Measurements from ENCODE around the gene HACD2.
"Not testable (repeated sequence)": the region's sequence is repeated elsewhere in the genome, so short reads cannot be mapped to it uniquely, and the experiment has no call there.

The HACD2 gene

DNA sequence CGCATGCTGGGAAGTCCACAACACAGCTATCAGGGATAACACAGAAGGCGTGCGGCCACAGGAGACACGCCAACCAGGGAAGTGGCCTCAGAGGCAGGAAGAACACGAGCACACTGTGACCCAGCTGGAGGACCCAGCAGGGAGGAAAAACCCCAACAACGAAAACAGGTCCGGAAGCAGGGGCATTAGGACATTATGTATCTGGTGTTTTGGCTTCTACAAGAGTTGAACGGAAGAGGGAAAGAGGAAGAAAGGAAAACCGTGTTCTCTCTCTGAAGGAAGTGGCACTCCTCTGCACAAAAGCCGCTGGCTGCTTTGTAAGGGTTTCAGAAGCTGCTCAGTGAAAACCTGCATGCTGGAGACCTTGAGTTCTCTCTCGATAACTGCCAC is 61.8 kb downstream of the HACD2 start:
- no peak for DNase-seq

DNA sequence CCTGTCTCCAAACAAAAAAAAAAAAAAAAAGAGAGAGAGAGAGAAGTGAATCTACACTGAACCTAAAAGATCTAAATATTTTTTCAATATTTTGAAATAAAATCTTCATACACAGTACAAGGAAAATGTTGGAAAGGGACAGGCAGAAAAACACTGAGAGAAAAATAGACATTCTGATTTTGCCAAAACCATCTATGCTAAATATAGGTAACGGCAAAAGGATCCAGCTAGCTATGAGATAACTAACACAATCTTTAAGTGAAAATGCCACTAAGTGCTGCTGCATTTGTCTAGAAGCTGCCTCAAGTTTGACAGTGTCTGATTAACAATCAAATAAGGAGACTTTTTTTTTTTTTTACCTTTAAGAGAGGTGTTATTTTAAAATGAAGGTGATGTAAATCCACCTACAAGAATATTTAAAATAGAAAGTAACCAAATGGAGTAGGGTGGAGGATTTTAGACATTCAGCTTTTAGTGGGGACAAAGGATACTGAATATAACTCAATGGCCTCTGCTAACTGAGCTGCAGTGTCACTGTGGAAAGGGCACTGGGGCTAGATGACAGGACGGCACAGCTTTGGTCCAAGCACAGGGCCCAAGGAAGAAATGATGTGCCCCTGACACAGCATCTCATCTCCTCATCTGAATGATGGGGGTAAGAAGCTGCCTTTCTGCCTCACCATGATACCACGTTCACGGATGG is 62.4 kb downstream of the HACD2 start:
- DNase-seq, result no peak

DNA sequence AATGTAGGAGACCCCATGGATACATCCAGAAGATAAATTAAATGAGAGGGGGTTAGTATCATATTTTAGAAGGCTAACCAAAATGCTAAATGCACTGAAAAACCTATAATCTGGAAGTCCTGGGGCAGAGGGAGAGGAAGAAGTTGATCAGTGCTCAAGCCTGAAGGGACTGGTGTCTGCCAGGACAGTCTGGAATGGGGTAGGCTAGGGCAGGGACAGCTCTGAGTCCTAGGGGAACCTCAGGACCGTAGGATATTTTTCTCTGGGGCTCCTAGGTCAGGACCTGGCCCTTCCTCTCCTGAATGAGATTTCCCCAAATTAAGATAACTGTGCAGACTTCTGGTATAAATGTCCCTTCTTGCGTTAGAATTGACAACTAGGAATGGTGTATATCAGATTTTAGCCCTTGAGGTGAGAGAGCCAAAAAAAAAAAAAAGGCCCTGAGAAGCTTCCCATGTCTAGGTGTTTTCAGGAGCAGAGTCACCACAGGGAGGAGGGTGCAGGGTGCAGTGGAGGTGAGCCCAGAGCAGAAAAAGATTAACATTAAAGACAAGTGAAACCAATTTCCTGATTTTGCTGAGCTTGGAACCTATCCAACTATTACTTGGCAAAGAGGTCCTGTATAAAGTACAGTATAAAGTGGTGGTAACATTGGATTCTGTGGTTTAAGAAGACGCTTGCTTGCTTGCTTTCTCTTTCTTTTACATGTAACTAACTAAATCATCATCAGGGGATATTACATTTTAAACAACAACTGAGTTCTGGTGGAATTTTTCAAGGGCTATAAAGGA is 63.5 kb downstream of the HACD2 start:
- DNase-seq, result no peak

DNA sequence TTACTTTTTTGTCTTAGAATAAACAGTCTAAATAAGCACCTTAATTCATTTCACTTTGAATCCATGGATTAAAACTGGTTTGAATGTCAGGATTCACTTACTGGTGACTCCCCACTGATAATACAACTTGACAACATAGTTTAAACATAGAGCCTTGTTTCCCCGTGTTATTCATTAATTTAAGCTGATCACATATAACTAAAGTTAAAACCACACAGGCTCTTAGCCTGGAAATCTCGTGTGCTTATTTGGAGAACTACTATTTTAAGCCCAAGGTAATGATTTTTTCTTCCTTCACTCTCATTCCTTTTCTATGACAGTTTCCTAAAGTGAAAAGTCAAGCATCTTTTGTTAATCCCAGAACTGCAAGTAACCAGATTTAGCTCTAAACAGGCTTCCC is 64.2 kb downstream of the HACD2 start:
- no peak for DNase-seq

DNA sequence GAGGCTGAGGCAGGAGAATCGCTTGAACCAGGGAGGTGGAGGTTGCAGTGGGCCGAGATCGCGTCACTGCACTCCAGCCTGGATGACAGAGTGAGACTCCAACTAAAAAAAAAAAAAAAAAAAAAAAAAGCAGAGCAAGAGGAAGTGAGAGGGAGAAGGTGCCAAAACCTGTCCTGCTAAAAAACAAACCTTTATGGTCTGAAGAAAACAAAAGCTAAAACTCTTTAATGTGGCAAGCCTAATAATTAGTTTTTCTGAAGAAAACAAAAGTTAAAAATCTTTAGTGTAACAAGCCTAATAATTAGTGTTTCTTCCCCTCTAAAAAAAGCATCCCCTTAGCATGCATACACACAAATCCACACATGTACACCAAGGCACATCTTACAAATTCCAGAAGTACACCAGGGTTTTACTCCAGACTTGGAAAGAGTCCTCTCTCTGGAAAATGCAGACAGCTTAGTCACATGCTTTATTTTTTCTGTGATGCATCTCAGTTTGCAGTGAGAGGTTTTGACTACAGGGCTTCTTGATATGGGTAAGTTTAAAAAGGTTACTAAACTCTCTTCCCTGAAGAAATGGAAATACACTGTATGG is 65.9 kb downstream of the HACD2 start:
- no peak for DNase-seq

DNA sequence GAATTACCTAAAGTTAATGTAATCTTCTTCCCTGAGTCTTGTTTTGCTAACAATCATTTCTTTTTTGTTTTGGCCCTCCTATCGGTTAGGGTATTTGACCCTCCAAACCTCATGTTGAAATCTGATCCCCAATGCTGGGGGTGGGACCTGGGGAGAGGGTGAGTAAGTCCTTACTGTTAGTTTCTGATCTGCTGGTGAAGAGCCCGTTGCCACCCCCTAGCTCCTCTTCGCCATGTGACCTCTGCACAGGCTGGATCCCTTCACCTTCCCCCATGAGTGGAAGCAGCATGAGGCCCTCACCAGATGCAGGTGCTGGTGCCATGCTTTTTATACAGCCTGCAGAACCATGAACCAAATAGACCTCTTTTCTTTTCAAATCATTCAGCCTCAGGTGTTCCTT is 73.1 kb downstream of the HACD2 start:
- DNase-seq, result no peak

DNA sequence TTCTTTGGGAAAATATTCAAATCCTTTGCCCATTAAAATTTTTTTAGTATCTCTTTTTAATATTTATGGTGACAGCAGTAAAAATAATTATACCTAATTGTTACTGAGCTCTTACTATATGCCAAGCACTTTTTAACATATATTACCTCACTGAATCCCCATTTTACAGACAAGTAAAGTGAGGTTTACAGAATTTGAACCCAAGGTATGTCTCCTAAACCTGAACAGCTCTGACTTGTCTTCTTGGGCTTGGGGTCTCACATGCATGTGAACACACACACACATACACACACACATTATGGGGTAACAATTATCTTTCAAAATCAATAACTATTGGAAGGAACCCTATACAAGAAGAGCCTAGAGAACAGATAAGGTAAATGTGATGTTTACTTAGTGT is 73.8 kb downstream of the HACD2 start:
- no peak for DNase-seq

DNA sequence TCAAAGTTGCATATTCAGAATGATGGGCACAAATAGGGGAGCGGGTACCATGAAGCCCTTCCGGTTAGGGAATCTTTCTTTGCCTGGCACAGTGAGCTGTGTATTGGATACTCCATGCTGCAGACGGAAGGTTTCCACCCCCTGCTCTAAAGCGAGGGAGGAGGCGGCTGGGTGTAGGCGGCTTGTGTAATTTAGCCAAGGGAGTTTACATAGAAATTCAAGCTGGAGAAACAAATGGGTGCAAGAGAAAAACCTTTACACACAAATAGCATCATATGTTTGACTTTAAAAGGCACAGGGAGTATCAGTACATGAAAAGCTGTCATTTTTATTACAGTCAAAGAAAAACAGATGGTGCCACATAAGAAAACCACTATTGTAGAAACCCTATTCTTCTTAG is 76.7 kb downstream of the HACD2 start:
- no peak for DNase-seq

DNA sequence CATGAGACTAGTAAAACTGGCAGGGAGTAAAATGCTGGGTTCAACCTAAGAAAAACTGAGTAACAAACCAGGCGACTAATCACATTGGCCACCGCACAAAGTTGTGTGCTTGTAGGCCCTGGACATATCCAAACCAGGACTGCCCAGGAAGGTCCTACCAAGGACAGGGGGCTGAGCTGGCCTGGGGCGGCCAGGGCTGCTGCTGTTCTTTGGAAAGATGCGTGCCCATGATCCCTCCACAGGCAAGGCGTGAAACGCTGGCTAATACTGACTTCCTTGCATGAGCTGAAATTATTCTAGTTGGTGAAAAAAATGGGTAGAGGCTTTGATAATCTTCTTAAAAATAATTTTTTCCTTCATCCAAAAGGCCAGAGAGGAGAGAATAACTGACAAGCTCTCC is 79.0 kb downstream of the HACD2 start:
- DNase-seq, result no peak

DNA sequence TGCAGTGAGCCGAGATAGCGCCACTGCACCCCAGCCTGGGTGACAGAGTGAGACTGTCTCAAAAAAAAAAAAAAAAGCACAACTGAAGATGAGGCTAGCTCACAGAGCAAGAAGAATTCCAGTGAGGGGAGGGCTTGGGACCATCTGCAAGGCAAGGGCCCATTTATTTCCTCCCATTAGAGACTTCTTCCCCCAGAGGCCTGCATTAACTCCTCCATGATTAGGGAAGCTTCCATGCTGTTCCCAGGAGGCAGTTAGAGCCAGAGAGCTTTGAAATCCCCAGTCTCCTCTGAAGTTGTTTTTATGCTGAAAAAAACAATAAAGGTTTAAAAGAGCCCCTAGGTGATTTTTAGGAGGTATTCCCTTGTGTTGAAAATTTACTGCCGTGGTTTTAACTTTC is 81.7 kb downstream of the HACD2 start:
- no peak for DNase-seq

DNA sequence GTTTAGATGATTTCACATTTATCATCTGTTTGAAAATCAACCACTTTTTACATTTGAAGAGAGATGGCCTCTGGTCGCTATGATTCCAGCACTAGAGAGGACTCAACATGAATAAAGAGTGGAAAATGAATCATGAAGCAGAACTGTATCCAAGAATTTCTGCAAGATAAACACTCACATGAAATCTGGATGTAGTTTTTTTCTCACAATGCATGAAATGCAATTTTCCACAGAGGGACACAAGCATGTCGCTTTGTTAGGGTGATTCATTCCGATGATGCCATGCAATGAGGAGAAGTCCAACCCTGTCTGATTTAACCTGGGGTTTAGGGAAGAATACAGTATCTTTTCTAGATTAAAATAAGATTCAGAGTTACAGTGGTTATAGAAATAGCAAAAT is 85.5 kb downstream of the HACD2 start:
- DNase-seq, result no peak

DNA sequence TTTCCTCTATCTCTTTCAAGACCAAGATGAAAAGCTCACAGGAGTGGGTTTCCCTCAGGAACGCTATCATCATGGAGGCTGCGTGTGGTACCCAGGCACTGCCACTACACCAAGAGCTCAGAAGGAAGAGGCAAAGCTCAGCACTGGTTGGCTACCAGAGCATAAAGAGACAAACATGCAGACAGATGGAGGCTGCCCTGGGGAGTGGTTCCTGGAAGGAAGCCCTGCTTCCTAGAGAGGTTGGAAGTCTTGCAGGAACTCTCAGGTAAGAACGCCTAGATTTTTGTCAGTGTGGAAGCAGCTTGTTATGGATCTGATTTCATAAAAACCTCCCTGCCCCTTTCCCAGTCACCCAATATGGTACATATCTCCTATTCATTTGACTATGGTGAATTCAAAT is 86.1 kb downstream of the HACD2 start:
- no peak for DNase-seq

DNA sequence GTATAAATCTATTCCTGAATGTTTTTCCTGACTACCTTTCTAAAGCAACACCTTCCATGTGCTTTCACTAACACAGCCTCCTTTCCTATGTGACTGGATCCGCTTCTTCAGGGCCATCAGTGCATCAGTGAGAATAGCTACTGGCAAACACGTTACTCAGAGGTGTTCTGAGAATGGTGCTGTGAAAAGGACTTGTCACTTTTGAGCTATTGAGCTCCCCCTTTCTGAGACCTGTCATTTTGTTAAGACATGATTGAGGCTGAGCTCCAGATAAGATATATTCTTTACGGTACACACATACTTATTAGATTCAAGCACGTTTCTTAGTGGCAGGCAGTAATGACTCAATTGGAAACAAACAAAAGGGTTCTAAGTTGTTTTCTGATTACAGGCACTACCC is 90.9 kb downstream of the HACD2 start:
- DNase-seq, result no peak

DNA sequence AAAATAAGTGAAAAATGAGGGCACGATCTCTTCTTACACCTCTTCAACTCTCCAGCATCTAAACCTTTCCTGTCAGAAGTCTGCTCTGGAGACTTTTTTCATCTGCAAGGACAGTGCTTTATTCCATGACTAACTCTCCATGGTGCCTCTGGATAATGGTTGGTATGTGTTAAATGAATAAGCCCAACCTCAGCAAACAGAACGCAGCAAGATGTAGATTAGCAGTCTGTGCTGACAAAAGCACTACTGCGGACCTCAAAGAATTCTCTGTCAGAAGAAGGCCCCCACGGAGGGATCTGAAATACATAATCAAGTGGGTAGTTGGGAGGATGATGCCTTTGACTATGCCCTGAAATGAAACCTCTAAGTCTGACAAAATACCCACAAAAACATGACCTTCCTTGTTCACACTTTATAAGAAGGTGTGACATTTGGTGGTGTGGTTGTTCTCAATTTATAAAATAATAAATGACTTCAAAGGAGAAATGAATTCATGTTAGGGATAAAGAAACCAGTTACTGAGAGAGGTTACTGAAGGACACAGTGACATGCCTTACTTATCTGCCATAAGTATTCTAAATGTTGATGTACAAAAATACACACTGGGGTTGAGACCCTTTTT is 92.8 kb downstream of the HACD2 start:
- no peak for DNase-seq

DNA sequence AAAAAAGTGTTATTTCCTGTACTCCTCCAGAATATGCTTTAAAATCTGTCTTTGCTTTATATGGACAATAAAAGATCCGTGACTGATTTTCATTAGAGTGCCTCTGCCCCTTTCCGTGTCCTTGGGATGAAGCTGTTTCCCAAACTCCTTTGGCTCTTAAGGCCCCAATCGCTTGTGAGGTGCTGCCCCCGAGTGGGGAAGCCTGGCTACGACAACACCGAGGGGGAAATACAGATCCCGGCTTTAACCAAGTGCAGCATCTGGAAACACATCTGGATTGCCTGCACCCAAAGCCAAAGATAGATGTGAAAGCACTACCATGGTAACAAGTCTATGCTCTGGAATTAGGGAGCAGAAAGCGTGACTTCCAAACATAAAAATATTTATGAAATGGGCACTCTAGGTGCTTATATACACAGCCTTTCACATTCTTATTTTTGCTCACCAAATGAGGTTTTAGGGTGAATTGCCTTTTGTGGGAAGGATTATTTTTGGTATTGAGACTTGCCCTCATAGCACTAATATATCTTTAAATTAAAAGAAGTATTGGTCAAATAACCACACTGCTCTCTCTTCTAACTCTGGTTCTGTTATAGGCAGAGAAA is 95.4 kb downstream of the HACD2 start:
- DNase-seq, result no peak

DNA sequence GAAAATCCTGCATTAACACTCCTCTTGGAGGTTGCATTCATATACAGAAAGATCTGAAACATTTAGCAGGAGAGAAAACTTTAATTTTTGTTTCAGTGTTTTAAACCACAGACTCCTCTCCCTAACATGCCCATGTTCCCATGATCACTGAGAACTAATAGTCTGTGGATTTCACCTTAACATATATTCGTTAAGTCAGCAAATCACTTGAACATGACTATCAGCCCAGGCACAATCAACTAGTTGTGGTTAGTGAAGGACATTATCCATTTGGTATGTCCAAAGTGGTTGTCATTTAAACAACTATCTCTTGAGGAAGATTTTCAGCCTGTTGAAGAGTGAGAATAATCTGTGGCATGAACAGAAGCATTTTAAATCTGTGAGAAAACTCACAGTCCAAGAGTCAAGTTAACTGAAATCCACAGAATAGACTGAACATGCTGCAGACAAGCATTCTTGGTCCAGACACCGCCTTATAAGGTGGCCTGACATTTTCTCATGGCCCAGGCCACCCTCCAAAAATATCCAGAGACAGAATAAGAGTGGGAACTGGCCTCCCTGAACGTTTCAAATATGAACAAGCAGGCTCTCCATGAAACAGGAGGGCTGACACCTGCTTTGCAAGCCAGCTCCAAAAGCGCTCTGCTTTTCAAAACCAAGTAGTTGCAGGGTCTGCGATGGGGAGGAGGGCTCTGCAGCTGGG is 96.1 kb downstream of the HACD2 start:
- DNase-seq, result no peak

DNA sequence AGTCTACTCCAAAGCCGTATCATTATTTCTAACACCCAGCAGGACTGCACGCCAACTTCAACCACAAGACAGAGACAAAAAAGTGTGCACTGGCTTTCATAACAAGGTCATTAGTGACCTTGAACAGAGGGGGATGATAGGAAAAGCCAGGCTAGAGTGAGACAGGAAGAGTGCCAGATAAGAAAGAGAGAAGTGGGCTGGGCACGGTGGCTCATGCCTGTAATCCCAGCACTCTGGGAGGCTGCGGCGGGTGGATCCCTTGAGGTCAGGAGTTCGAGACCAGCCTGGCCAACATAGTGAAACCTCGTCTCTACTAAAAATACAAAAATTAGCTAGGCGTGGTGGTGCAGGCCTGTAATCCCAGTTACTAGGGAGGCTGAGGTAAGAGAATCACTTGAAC is 97.8 kb downstream of the HACD2 start:
- DNase-seq, result not testable (repeated sequence)

DNA sequence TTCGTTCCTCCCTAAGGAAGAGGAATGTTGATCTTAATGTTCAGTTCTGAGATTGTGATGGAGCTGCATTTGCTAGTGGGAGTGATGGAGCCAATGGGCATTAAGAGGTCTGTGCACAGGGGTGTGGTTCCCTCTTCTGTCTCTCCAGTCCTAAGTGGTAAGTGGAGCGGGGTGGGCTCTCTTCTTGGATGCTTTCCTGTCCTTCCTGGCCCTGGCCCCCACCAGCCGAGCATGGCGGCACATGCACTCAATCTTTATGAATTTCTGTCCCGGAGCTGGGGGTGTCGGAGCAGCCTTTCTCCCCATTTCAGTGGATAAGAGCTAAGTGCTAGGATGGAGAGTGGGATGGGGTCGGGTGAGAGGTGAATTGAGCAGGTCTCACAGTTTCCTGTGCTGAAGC is 98.4 kb downstream of the HACD2 start:
- DNase-seq, result no peak

DNA sequence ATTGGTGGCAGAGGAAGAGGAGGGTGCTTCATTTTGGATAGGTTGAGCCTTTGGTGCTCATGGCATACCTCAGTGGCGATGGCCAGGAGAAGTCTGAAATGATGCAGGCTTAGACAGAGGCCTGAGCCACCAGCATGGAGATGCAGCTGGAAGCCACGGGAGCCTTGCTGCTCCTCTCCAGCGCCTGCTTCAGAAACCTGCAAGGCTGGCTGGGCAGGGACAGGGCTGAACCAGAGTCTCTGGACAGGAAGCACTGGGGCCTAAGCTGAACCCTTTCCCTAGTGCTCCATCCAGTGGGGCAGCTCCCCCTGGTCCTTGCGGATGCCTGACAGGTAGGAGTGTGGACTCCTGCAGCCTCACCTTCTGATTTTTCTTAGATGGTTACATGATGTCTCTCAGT is 99.3 kb downstream of the HACD2 start:
- no peak for DNase-seq

DNA sequence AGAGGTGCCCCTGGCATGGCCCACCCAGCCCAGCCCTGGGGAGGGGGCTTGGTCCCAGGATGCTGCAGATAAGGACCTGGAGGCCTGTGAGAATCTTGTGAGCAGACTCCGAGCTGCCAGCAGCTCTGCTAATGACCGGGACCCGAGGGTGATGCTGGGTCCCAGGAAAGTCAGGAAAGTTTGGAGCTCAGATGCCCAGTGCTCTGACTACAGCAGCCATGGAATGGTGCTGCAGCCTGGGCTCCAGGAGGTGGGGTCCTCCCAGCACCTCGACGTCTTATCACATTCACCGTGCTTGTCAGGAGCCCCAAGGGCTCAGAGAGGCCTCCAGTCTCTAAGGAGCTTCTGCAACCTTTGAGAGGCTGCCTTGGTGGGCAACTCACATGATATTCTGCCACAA is 101.7 kb downstream of the HACD2 start:
- no peak for DNase-seq

DNA sequence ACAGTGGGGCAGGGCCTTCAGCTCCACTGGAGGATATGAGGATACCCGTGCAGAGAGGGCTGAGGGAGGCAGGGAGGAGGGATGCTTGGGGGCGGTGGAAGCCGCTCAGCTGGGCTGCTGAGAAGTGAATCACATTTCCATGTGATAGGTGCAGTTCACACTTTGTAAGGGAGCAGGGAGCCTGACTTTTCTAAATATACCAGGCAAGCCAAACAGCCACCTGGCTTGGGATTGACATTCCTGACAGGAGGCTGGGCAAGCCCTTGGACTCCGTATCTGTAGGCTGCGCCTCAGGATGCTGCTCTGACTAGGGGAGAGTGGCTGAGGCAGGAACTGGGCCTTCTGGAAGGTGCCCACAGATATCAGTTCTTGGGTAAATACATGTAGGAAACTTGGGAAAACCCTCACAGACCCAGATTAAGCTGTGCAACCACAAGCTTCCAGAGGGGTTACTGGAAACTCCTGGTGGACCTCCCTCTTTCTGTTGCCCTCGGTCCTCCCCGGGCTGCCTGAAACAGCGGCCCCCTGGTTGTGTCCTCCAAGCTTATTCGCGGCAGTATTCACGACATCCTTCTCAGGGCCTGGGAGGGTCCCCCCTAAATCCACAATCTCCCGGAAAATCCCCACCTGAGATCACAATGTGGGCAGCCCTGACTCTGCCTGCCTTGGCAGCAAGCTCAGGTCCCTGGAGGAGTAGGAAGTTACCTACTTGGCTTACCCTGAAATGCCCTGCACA is 103.0 kb downstream of the HACD2 start:
- no peak for DNase-seq

DNA sequence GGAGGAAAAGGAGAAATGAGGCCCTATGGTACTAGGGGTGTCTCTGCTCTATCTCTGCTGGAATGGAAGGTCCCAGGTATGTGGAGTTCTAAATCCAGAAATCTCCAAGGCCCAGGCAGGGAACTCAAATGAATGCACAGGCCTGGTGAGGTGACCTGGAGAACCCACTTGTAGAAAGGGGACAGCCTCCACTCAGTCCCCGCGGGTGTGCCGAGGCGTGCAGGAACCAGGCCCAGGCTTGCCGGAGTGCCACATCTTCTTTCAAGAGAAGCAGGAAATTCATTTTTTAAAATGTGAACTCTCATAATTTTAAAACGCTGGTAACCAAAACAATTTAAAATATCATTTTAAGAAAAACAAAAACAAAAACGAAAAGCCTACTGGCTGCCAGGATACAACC is 103.8 kb downstream of the HACD2 start:
- no peak for DNase-seq
